ENCODE data around the gene ASB10. TPM values are rescaled to one million over a fixed set of nuclear protein-coding genes. Genes with fewer than 3 reads are reported as not detected.

The ASB10 gene
- total and polyA plus RNA-seq, 4 donors: not detected

- peak; percentile 91 for ATAC-seq (ENCODE audit: insufficient read depth, low FRiP score)
- 19 to 22% methylated on average over 42 of the region's 42 CpGs for WGBS, 2 donors
- Histone ChIP-seq H3K9me3 (ENCODE audit: control insufficient read depth in 4 of 4, insufficient read depth in 3 of 4, low read length in 3 of 4) (peaks cover 0 to 3% (median 0%) of the 10 kb centered on the region in 4 donors), H3K9ac (ENCODE audit: insufficient read depth in 1 of 2, low read length in 2 of 2) (no peak overlapping the region), H3K4me3 (no peak overlapping the region), H3K27ac (ENCODE audit: low read depth in 1 of 2, low read length in 1 of 2) (no peak overlapping the region), H3K27me3 (ENCODE audit: control insufficient read depth in 3 of 3, insufficient read depth in 3 of 3, low read length in 2 of 3) (peaks cover 9 to 31% (median 25%) of the 10 kb centered on the region in 3 donors), H3K36me3 (ENCODE audit: control insufficient read depth in 4 of 4, insufficient read depth in 4 of 4, low read length in 4 of 4) (no peaks in the 10 kb centered on the region), H3K4me1 (ENCODE audit: control insufficient read depth in 5 of 5, insufficient read depth in 5 of 5, low read length in 5 of 5) (peaks cover 0 to 7% (median 0%) of the 10 kb centered on the region in 5 donors)
- DNase-seq: peak; percentile 78 to 87 (median 81)
- TF ChIP-seq, protein P1, sequence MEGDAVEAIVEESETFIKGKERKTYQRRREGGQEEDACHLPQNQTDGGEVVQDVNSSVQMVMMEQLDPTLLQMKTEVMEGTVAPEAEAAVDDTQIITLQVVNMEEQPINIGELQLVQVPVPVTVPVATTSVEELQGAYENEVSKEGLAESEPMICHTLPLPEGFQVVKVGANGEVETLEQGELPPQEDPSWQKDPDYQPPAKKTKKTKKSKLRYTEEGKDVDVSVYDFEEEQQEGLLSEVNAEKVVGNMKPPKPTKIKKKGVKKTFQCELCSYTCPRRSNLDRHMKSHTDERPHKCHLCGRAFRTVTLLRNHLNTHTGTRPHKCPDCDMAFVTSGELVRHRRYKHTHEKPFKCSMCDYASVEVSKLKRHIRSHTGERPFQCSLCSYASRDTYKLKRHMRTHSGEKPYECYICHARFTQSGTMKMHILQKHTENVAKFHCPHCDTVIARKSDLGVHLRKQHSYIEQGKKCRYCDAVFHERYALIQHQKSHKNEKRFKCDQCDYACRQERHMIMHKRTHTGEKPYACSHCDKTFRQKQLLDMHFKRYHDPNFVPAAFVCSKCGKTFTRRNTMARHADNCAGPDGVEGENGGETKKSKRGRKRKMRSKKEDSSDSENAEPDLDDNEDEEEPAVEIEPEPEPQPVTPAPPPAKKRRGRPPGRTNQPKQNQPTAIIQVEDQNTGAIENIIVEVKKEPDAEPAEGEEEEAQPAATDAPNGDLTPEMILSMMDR (IDR thresholded peaks at IDR 0.05; ENCODE audit: control extremely low read depth, extremely low read depth): peak; percentile 100
Measured at GRCh38 chr7:151172273-151173141, 14.5 kb downstream of the ASB10 start.

GRCh38 chr7:151168787-151169162 lies 18.3 kb downstream of the ASB10 start:
- ATAC-seq (ENCODE audit: insufficient read depth, low FRiP score) (no peak), DNase-seq (no peak)
- Histone ChIP-seq H3K27me3 (ENCODE audit: control insufficient read depth in 3 of 3, insufficient read depth in 3 of 3, low read length in 2 of 3) (peaks cover 10 to 51% (median 51%) of the 10 kb centered on the region in 3 donors), H3K9me3 (ENCODE audit: control insufficient read depth in 4 of 4, insufficient read depth in 3 of 4, low read length in 3 of 4) (peaks cover 0 to 3% (median 0%) of the 10 kb centered on the region in 4 donors), H3K4me3 (no peak overlapping the region), H3K27ac (ENCODE audit: low read depth in 1 of 2, low read length in 1 of 2) (no peak overlapping the region), H3K9ac (ENCODE audit: insufficient read depth in 1 of 2, low read length in 2 of 2) (no peak overlapping the region), H3K4me1 (ENCODE audit: control insufficient read depth in 5 of 5, insufficient read depth in 5 of 5, low read length in 5 of 5) (peaks cover 0 to 16% (median 5%) of the 10 kb centered on the region in 5 donors), H3K36me3 (ENCODE audit: control insufficient read depth in 4 of 4, insufficient read depth in 4 of 4, low read length in 4 of 4) (no peaks in the 10 kb centered on the region)
- TF ChIP-seq, protein P1 (IDR thresholded peaks at IDR 0.05; ENCODE audit: control extremely low read depth, extremely low read depth): no peak
- WGBS, 2 donors: 34 to 39% methylated on average over 10 of the region's 10 CpGs

- TF ChIP-seq, protein P1 (IDR thresholded peaks at IDR 0.05; ENCODE audit: control extremely low read depth, extremely low read depth): peak; percentile 29
- DNase-seq: peak in 2 of 3 donors; percentile 25 to 33
- Histone ChIP-seq H3K36me3 (ENCODE audit: control insufficient read depth in 4 of 4, insufficient read depth in 4 of 4, low read length in 4 of 4) (no peaks in the 10 kb centered on the region), H3K9me3 (ENCODE audit: control insufficient read depth in 4 of 4, insufficient read depth in 3 of 4, low read length in 3 of 4) (peaks cover 0 to 1% (median 0%) of the 10 kb centered on the region in 4 donors), H3K27me3 (ENCODE audit: control insufficient read depth in 3 of 3, insufficient read depth in 3 of 3, low read length in 2 of 3) (peaks cover 10 to 57% (median 57%) of the 10 kb centered on the region in 3 donors), H3K4me1 (ENCODE audit: control insufficient read depth in 5 of 5, insufficient read depth in 5 of 5, low read length in 5 of 5) (peaks cover 0 to 16% (median 5%) of the 10 kb centered on the region in 5 donors), H3K4me3 (no peak overlapping the region), H3K9ac (ENCODE audit: insufficient read depth in 1 of 2, low read length in 2 of 2) (no peak overlapping the region), H3K27ac (ENCODE audit: low read depth in 1 of 2, low read length in 1 of 2) (no peak overlapping the region)
- ATAC-seq (ENCODE audit: insufficient read depth, low FRiP score): peak; percentile 67
- 2% methylated on average over 25 to 52 of the region's 52 CpGs for WGBS, 2 donors
Measured at GRCh38 chr7:151168003-151168786, 18.9 kb downstream of the ASB10 start.
